HG03354 (cell line): ENCODE results near the gene OLFML1.
A peak's percentile ranks its signal among the peaks of the same experiment; 100 is the strongest.

Source experiments
- ATAC-seq: cut with Tn5 transposase; IDR thresholded peaks from one replicate; pipeline ENCODE4 v1.9.1; 2021; ENCODE audit warnings: mild to moderate bottlenecking; ENCODE audit not compliant: unreplicated experiment, poor library complexity, severe bottlenecking

OLFML1 gene

DNA sequence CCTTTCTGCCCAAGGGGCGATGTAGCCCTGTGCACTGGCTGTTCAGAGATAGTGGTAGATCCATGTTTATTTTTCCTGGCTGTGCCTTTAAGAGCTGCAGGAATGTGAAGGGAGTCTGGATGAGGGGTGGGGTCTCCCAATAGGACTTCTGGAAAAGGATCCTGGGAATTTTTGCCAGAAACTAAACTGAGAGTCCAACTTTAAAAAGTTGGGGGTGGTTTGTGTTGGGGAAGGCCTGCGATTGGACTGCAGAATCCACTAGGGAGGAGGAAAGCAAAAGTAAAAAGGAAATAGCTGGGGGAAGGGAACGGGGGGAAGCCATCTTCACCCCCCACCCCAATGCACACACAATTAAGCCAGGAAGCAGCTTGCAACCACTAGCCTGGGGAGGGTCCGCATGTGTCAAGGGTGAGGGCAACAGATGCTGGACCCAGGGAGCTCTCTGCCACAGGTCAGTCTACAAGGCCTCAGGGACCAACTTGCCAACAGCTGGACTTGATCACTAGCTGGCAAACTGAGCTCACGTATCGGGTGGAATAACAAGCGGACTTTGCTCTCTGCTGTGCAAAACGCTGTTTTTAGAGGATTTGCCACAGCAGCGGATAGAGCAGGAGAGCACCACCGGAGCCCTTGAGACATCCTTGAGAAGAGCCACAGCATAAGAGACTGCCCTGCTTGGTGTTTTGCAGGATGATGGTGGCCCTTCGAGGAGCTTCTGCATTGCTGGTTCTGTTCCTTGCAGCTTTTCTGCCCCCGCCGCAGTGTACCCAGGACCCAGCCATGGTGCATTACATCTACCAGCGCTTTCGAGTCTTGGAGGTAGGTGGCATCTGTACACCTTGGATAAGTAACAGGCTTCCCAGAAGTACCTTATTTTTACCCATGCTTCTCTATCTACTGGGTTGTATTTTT lies at the start of gene OLFML1:
Gene OLFML1 (plus strand): TSS at position 321 of the 912 bp plus-strand sequence. CDS start 370 bp downstream, at position 691.
- no peak for ATAC-seq

GRCh38 chr11:7436146-7436545 lies 49.2 kb upstream of the OLFML1 start:
- ATAC-seq, result no peak

DNA sequence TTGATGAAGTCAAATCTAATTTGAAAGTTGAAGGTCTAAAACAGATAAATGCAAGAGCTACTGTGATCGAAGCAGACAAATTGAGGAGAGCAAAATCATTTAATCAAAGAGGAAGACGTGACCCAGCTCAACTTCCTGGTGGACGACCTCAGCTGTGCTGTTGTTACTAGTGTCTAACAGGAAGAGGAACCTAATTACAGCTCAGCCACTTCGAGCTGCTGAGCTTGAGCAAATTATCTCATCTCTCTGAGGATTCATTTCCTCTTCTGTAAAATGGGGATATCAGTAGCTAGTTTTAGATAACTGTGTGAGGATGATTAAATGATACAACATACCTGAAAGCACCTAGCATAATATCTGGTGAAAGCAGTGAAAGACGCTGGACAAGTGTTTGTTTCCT lies 48.6 kb upstream of the OLFML1 start:
- peak; percentile 78 for ATAC-seq

DNA sequence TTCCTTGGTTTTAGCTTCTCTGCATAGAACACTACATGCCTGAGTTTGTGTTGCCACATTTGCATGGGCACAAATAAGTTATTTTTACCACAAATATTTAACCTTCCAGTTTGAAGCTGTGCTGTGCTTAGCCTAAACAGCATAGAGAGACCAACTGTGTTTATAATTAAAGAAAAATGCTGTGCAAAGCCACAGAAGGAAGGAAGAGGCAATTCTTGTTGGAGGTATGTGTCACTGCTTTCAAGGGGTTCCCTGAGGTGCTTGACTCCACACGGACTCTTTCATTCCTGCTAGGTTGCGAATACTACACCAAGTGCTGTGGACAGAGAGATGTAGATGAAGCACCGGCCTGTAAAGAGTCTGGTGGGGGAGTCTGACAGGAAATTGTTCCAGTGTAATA lies 47.6 kb upstream of the OLFML1 start:
- ATAC-seq, result no peak

- no peak for ATAC-seq
Observed at GRCh38 chr11:7439746-7440320, 45.5 kb upstream of the OLFML1 start.

GRCh38 chr11:7442588-7443215 lies 42.6 kb upstream of the OLFML1 start:
- ATAC-seq, result peak; percentile 94

GRCh38 chr11:7444091-7444981 lies 41.0 kb upstream of the OLFML1 start:
- ATAC-seq, result no peak

GRCh38 chr11:7445564-7445963 lies 39.7 kb upstream of the OLFML1 start:
- no peak for ATAC-seq

DNA sequence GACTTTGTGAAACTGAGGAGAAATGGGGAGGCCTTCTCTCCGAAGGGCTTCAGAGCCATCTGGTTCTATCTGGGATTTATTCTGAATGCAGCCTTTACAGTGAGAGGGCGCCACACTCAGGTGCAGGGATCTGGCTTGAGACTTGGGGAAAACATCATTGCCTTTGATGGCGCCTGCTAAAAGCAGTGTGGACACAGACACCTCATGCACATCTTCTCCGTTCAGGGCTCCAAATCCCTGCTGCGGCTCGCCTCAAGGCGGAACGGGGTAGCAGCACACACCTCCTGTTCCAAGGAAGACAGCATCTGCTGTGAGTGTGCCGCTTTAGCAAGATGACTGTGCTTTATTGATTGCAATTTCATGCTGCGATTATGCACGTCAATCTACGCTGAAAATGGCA lies 37.1 kb upstream of the OLFML1 start:
- ATAC-seq, result no peak

DNA sequence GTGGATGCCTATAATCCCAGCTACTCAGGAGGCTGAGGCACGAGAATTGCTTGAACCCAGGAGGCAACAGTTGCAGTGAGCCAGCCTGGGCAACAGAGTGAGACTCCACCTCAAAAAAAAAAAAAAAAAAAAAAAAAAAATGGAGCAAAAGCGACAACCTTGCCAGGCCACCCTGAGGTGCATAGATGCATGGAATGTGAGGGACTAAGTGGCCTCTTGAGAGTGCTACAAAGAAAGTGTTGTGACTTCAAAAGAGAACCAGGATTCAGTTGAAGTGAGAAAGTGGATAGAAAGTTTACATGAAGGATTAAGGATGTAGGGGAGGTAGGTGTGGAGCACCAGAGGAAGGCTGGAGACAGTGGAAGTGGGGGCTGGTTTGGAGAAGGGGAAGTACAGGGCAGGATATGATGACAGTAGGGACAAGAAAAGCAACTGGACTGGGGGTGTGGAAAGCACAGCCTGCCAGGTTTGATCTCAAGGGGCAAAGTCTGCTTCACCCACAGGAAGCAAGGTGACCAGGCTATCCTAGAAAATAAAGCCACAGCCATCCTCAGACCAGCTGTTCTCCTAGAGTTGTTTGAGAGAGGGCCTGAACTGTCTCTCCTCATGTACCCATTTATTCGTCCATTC lies 36.0 kb upstream of the OLFML1 start:
- ATAC-seq, result no peak

- no peak for ATAC-seq
Observed at GRCh38 chr11:7449841-7450214, 35.5 kb upstream of the OLFML1 start.

DNA sequence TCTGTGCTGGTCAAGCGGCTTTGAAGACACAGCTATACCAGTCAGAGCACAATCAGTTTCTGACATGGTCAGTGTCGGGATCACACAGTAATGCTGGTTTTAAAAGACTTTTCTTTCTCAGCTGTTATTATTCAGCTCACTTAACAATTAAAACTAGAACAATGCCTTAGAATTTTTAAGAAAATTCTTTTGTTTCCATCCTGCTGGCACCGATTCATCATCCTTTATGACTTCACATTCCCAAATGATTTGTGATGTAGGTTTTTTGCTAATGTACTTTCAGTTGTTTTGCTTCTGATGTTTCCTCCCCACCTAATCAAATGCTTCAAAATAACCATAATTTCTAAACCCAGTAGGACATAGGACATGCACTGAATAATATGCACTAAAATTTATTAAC lies 34.5 kb upstream of the OLFML1 start:
- ATAC-seq, result no peak

- no peak for ATAC-seq
Observed at GRCh38 chr11:7451520-7451919, 33.8 kb upstream of the OLFML1 start.

- ATAC-seq, result no peak
Observed at GRCh38 chr11:7451952-7452494, 33.3 kb upstream of the OLFML1 start.

GRCh38 chr11:7454854-7455253 lies 30.5 kb upstream of the OLFML1 start:
- ATAC-seq, result no peak

GRCh38 chr11:7457211-7457610 lies 28.1 kb upstream of the OLFML1 start:
- ATAC-seq, result no peak

GRCh38 chr11:7462706-7463105 lies 22.6 kb upstream of the OLFML1 start:
- ATAC-seq, result no peak

- peak; percentile 75 for ATAC-seq
Observed at GRCh38 chr11:7467652-7468051, 17.7 kb upstream of the OLFML1 start.

GRCh38 chr11:7469351-7469865 lies 15.9 kb upstream of the OLFML1 start:
- ATAC-seq, result no peak
